Activated naive CD8-positive, alpha-beta T cell (primary cell): ENCODE measurements around the gene TSGA10.

Experiments used
- H3K27ac Mint-ChIP-seq: one replicate; pipeline ENCODE4 v1.8.0; 2021; ENCODE audit warnings: mixed read lengths
- H3K27me3 Mint-ChIP-seq: one replicate; pipeline ENCODE4 v1.8.0; 2021; ENCODE audit warnings: mixed read lengths
- H3K36me3 Mint-ChIP-seq: one replicate; pipeline ENCODE4 v1.8.0; 2021; ENCODE audit warnings: mixed read lengths
- H3K4me1 Mint-ChIP-seq: one replicate; pipeline ENCODE4 v1.8.0; 2021; ENCODE audit warnings: low read depth, mixed read lengths
- H3K4me3 Mint-ChIP-seq: one replicate; pipeline ENCODE4 v1.8.0; 2021; ENCODE audit warnings: mild to moderate bottlenecking, mixed read lengths
- H3K9me3 Mint-ChIP-seq: one replicate; pipeline ENCODE4 v1.8.0; 2021; ENCODE audit warnings: low read depth, mixed read lengths

TSGA10 gene

DNA sequence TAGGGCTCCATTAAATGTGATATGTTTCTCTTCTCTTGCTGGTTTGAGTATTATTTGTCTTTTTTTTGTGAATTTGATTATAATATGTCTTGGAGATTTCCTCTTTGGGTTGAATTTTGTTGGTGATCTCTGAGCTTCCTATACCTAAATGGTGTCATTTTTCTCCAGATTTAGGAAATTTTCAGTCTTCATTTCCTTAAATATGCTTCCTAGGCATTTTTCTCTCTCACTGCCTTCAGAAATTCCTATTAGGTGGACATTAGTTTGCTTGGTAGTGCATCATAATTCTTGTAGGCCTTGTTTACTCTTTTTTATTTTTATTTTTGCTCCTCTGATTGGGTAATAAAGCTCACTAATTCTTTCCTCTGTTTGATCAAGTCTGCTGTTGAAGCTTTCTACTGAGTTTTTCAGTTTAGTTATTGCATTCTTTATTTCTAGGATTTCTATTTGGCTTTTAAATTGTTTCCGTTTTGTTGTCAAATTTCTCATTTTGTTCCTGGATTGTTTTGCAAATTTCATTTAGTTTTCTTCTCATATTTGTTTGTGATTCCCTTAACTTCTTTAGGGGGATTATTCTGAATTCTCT, 182.1 kb downstream of the TSGA10 start:
- Mint-ChIP-seq H3K27me3 (peaks cover 4% of the 10 kb centered on the region), H3K27ac (no peak overlapping the region), H3K36me3 (peaks cover 31% of the 10 kb centered on the region), H3K4me1 (no peaks in the 10 kb centered on the region), H3K4me3 (no peak overlapping the region), H3K9me3 (peaks cover 36% of the 10 kb centered on the region)

DNA sequence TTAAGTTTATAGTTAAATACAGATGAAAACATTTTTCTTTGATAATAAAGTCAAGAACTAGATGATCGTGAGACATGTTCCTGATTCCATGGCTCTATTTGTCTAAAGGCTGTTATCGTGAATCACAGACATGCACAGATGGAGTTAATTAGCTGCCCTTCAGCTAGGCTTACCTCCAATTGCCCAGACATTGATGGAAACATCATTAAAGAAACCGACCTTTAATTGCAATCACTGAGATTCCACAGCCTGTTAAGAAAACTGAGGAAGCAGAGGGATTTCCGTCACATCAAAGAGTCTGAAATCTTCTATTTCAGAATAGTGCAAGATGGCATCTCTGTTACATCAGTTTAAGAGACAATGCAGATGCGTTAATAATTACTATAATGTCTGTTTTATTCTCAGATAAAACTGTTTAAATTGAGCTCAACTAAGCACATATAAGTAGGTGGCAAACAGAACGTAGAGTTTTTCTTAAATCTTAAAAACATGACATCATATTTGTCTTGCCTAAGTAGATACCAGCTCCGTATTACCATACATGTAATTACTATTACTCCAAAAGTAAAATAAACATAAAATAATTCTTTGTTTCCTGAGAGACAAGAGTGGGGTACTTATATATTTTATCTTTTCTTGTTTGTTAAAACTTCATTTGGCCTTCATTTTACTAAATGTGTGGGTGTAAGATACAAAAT, 194.8 kb downstream of the TSGA10 start:
- H3K27me3 Mint-ChIP-seq, result peaks cover 4% of the 10 kb centered on the region
- H3K27ac Mint-ChIP-seq, result no peak overlapping the region
- H3K4me1 Mint-ChIP-seq, result no peaks in the 10 kb centered on the region
- peaks cover 3% of the 10 kb centered on the region for H3K36me3 Mint-ChIP-seq
- H3K9me3 Mint-ChIP-seq, result peaks cover 10% of the 10 kb centered on the region
- H3K4me3 Mint-ChIP-seq, result no peak overlapping the region

DNA sequence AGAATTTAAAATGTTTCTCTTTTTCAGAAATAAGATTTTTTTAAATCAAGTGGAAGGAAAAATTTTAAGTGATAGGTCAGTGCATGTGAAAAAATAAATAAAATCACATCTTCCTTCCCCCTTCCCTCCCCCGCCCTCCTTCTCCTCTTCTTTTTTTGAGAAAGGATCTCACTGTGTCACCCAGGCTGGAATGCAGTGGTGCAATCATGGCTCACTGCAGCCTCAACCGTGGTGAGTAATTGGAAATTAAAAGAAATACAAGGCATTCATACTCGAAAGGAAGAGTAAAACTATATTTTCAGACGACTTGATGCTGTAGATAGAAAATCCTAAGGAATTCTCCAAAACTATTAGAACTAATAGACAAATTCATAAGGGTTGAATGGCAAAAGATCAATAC, 201.8 kb downstream of the TSGA10 start:
- Mint-ChIP-seq H3K27me3 (peaks cover 14% of the 10 kb centered on the region), H3K4me3 (no peak overlapping the region), H3K36me3 (no peaks in the 10 kb centered on the region), H3K27ac (no peak overlapping the region), H3K9me3 (no peaks in the 10 kb centered on the region), H3K4me1 (no peaks in the 10 kb centered on the region)

DNA sequence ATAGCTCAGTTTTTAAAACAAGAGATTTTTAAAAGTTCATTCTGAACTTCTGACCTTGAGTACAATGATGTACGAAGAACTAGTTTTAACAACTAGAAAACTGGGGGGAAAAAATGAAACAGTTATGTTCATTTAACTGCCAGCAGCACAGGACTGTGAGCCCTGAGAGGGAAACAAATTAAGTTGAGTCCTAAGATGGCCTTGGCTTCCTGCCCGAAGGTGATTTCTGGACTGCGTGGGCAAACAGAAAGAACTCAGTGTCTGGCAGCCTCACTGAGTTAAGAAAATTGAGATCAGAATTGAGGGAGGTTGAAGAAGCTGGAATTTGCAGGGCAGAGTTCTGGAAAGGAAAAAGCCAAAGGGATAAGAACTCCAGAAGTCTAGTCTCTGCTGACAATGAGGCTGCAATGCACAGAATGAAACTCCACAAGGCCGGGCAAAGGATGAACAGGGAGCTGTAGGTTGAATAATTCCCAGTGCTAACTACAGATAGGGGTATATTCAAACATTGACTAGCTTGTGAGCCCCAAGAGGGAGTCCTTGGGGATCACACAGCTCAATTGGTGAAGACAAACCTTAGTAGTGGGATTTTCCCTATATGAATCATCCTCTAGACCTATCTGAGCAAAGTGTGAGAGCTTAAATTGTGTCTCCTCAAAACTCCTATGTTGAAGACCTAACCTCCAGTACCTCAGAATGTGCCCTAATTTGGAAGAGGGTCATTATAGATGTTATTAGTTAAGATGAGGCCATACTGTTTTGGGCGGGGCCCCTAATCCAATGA, 205.6 kb downstream of the TSGA10 start:
- Mint-ChIP-seq H3K27ac (no peak overlapping the region), H3K27me3 (peaks cover 11% of the 10 kb centered on the region), H3K36me3 (no peaks in the 10 kb centered on the region), H3K9me3 (no peaks in the 10 kb centered on the region), H3K4me1 (no peaks in the 10 kb centered on the region), H3K4me3 (no peak overlapping the region)

DNA sequence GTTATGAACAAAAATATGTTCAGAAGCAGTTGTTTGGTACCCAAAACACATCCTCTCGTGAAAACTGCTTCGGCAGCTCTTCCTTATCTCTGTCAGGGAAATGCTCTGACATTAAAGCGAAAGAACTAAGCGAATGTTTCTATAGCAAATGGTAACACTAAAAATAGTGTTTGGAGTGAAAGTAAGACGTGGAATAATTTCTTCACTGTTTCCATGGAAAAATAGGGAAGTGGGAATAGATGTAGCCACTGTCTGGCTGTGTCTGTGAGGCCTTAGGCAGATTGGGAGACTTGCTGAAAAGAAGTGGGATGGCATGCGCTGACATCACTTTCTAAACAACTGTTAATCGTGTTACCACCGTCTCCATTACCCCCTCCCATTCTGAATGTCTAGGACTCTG, 207.2 kb downstream of the TSGA10 start:
- no peaks in the 10 kb centered on the region for H3K4me1 Mint-ChIP-seq
- peaks cover 13% of the 10 kb centered on the region for H3K27me3 Mint-ChIP-seq

More for the DNA sequence above, 207.2 kb downstream of the TSGA10 start:
- Mint-ChIP-seq H3K27ac (no peak overlapping the region), H3K4me3 (no peak overlapping the region), H3K9me3 (no peaks in the 10 kb centered on the region), H3K36me3 (no peaks in the 10 kb centered on the region)
